GM21786 (cell line): ENCODE data around the gene DNAJC17.

Experiments used
- ATAC-seq: cut with Tn5 transposase; IDR thresholded peaks from one replicate; pipeline ENCODE4 v1.9.1; 2021; ENCODE audit not compliant: unreplicated experiment

Gene DNAJC17

DNA sequence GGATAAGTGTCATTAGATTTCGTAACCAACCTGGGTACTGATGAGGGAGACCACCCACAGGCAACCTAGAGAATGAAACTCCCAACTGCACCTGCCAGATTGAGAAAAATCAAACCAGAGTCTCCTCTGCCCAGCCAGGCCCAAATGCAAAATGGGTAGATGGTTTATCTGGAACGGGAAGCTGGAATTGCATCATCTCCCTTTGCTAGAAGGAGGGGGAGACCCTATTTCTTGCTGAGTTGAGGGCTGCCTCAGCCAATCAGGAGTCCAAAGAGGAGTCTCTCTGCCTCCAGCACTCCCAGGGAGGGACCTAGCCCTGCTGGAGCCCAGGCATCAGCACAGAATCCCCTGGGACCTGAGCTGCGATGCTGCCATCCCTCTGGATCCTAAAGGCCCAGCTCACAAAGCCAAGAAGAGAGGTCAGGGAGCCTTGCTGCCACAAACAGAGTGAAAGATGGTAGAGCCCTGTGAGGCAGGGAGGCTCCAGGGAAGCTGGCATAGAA, 60.3 kb downstream of the DNAJC17 start:
- ATAC-seq = no peak

DNA sequence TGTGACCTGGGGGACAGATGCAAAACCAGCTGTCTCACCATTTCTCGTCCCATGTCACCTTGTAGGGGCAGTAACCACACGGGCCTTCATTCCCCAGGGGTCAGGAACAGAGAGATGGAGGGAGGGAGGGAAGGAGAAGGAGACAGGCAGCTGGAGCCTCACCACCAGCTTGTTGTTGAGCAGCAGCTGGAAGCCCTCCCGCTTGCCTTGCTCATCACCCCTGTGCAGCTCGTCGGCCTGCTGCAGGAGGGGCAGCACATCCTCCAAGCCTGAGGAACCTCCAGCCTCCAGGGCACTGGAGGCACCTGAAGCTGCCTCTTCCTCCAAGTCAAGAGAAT, 62.5 kb downstream of the DNAJC17 start:
- ATAC-seq = no peak

- peak; percentile 68 for ATAC-seq
Observed at GRCh38 chr15:40743921-40744814, 63.1 kb downstream of the DNAJC17 start.

DNA sequence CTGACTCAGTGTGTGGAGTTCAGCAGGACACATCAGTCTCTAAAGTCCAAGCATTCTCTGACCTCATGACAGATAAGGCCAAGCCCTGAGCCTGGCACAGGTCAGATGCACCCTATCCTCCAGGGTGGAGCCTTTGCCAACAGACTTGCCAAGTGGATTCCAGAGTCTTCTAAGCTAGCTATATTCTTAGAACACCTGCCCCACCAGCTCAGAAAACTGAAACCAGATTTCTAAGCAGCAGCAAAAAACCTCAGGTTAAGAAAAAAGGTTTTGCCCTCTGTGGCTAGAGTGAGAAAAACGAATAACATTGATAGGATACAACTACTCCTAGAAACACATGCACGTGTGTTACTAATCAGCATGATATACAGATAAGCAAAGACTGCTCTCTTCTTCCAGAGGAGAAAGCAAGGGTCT, 63.8 kb downstream of the DNAJC17 start:
- ATAC-seq = peak; percentile 17

DNA sequence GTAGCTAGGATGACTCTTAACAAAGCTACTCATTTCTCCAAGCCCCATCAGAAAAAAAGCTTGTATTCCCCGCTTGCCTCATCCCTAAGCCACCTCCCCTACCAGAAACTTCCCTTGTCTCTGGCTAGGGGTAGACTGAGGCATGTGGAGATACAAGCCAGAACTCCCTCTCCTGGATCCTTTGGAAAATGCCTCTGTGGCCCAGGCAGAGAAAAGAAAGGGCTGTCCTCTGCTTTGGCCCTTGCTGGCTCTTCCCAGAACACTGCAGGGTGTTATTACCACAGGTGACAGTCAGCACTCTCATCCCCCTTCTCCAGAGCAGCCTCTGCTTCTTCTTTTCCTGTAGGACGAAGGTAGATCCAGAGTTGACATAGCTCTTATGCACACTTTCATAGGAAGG, 67.4 kb downstream of the DNAJC17 start:
- no peak for ATAC-seq

DNA sequence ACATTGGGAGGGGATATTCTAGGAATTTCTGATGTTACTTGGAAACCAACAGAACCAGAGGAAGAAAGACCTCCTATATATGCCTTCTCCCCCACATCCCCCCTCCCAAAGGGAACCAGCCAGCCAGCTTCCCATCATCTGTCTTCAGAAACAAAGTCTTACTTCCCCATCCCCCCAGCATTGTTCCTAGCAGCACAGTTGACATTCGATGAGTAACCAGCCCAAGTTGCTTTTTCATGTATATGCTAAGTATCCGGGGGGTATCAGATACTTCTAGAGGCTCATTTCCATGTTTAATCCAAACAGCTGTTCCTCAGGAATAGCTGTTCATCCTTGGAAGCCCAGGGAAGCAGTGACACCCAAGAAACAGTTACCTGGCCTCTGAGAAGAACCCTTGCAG, 68.2 kb downstream of the DNAJC17 start:
- no peak for ATAC-seq

- no peak for ATAC-seq
Observed at GRCh38 chr15:40737048-40737447, 70.2 kb downstream of the DNAJC17 start.

DNA sequence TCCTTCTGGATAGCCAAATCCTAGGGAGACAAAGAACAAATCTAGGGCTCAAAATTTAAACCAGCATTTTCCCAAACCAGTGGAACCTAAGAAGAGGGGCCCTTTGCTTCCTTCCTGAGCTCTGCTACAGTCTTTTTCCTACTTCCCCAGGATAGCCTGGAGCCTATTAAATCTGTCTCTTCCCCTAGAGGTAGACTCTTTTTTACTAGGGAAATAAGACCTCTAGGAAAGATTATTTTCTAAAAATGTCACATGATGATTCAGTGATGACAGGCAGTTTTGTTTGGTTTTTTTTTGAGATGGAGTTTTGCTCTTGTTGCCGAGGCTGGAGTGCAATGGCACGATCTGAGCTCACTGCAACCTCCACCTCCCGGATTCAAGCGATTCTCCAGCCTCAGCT, 70.7 kb downstream of the DNAJC17 start:
- no peak for ATAC-seq

GRCh38 chr15:40731034-40731433, 76.2 kb downstream of the DNAJC17 start:
- no peak for ATAC-seq

DNA sequence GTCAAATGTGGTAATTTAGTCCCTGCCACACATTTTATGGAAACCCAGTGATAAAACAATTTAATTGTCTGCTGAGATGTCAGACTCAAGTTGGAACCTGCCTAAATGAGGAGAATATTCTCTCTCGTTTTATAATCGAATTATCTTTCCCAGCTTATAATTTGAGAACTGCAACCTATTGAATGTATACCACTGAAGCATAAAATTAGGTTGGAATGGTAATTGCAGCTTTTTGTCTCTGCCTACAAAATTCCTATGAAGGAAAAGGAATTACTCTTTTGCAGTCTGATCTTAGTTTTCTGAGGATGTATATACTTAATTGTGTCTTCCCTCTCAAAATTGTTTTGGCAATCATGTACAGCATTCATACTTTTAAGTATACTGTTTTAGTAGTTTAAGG, 83.4 kb downstream of the DNAJC17 start:
- no peak for ATAC-seq

DNA sequence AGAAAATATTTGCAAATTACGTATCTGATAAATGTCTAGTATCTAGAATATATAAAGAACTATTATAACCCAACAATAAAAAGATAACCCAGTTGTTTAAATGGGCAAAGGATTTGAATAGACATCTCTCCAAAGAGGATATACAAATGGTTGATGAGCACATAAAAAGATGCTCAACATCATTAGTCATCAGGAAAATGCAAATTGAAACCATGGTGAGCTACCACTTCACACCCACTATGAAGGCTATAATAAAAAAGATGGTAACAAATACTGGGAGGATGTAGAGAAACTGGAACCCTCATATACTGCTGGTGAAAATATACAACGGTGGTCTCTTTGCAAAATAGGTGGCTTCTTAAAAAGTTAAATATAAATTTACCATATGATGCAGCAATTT, 84.3 kb downstream of the DNAJC17 start:
- ATAC-seq = no peak

GRCh38 chr15:40722354-40722753, 84.9 kb downstream of the DNAJC17 start:
- ATAC-seq = no peak

DNA sequence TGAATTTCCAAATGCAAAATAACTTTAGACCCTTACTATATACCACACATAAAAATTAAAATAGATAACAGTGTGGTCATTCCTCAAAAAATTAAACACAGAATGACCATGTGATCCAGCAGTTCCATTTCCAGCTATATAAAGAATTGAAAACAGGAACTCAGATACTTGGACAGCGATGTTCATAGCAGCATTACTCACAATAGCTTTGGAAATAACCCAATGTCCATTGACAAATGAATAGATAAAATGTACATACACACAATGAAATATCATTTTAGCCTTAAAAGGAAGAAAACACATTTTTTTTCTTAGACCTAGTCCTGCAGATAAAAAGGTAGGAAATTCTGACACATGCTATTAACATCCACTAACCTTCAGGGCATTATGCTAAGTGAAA, 85.6 kb downstream of the DNAJC17 start:
- ATAC-seq = no peak

- ATAC-seq = no peak
Observed at GRCh38 chr15:40716165-40716564, 91.1 kb downstream of the DNAJC17 start.
